MM.1S (cell line): ENCODE data around the gene SCARF2.
"Not testable (repeated sequence)": the region's sequence is repeated elsewhere in the genome, so short reads cannot be mapped to it uniquely, and the experiment has no call there.

Source experiments
- DNase-seq: peaks from one replicate; pipeline ENCODE4 v3.0.0-alpha.2; 2015
- H2AFZ ChIP-seq: fragments of 300-600 bp; sonication (generic); 2 replicates; pipeline ENCODE4 v1.6.0; 2016; ENCODE audit warnings: antibody characterized with exemption, low read length
- H3F3A ChIP-seq: fragments of 300-600 bp; sonication (generic); 2 replicates; pipeline ENCODE4 v1.6.1; 2016; ENCODE audit warnings: mild to moderate bottlenecking, antibody characterized with exemption, low read length, moderate library complexity, mixed read lengths; ENCODE audit not compliant: insufficient read depth
- H3K27ac ChIP-seq: fragments of 300-600 bp; sonication (generic); 2 replicates; pipeline ENCODE4 v1.5.1; 2016; ENCODE audit warnings: mild to moderate bottlenecking, low read length
- H3K27me3 ChIP-seq: fragments of 300-600 bp; sonication (generic); replicated peaks from 2 replicates; pipeline ENCODE4 v1.6.0; 2016; ENCODE audit warnings: low read length; ENCODE audit not compliant: insufficient read depth
- H3K36me3 ChIP-seq: fragments of 300-600 bp; sonication (generic); replicated peaks from 2 replicates; pipeline ENCODE4 v1.6.1; 2016; ENCODE audit warnings: mild to moderate bottlenecking, low read length, mixed read lengths; ENCODE audit not compliant: insufficient read depth
- H3K4me1 ChIP-seq: fragments of 300-600 bp; sonication (generic); 2 replicates; pipeline ENCODE4 v1.6.1; 2016; ENCODE audit warnings: low read length, mixed read lengths
- H3K4me2 ChIP-seq: fragments of 300-600 bp; sonication (generic); 2 replicates; pipeline ENCODE4 v1.6.0; 2016; ENCODE audit warnings: low read depth, low read length
- H3K4me3 ChIP-seq: fragments of 300-600 bp; sonication (generic); 2 replicates; pipeline ENCODE4 v1.5.1; 2016; ENCODE audit warnings: low read length, mixed read lengths
- H3K79me2 ChIP-seq: fragments of 300-600 bp; sonication (generic); 2 replicates; pipeline ENCODE4 v1.6.1; 2016; ENCODE audit warnings: mixed run types, low read length, mixed read lengths
- H3K9ac ChIP-seq: fragments of 300-600 bp; sonication (generic); 2 replicates; pipeline ENCODE4 v1.6.1; 2016; ENCODE audit warnings: low read length, mixed read lengths
- H3K9me2 ChIP-seq: fragments of 300-600 bp; sonication (generic); replicated peaks from 2 replicates; pipeline ENCODE4 v1.6.1; 2016; ENCODE audit warnings: mild to moderate bottlenecking, low read length, mixed read lengths; ENCODE audit not compliant: insufficient read depth
- H3K9me3 ChIP-seq: fragments of 300-600 bp; sonication (generic); replicated peaks from 2 replicates; pipeline ENCODE4 v1.6.1; 2016; ENCODE audit warnings: mild to moderate bottlenecking, low read length, mixed read lengths; ENCODE audit not compliant: insufficient read depth
- H4K20me1 ChIP-seq: fragments of 300-600 bp; sonication (generic); 2 replicates; pipeline ENCODE4 v1.6.1; 2016; ENCODE audit warnings: mild to moderate bottlenecking, low read length, moderate library complexity, mixed read lengths; ENCODE audit not compliant: insufficient read depth
- EZH2 ChIP-seq: fragments of 300-600 bp; sonication (generic); optimal IDR thresholded peaks from 2 replicates; pipeline ENCODE3; 2017; ENCODE audit warnings: low read depth, mild to moderate bottlenecking, antibody characterized with exemption, low read length, mixed read lengths
- EZH2phosphoT487 ChIP-seq: fragments of 300-600 bp; sonication (generic); IDR thresholded peaks from 2 replicates; pipeline ENCODE4 v1.6.1; 2018; ENCODE audit warnings: antibody characterized with exemption, low read length
- TF ChIP-seq, protein P1 (sequence below): fragments of 300-600 bp; sonication (generic); IDR thresholded peaks from 2 replicates; pipeline ENCODE4 v1.5.1; 2016; ENCODE audit warnings: antibody characterized with exemption, low read length, mixed read lengths

Gene SCARF2

DNA sequence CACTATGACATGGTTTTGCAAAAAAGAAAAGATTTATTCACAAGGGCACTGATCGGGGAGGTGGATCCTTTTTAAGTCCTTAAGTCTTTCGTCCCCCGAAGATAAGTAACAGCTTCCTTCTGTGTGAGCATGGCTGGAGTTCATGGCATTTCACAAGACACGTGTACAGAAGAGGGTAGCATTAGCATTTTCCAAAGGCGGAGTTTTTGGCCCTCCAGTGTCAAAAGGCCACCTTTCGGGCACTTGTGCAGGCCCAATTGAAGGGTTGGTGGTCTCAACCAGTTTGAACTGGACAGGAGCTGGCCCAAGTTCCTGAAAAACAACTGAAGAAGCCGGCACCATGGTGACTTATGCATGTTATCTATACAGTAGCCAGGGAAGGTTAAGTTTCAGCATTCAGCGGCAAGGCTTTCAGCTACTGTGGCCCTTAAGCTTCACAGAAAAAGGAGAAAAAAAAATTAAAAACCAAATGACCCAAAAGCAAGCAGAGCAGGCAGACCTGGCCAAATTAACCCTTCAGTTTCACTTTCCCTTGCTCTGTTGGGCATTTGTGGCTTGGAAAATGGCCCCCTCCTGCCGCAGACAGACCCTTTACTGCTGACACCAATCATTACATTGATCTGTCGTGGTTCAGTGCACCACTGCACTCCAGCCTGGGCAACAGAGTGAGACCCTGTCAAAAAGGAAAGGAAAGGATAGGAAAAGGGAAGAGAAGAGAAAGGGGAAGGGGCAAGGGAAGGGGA is 25.0 kb downstream of the SCARF2 start:
- Histone ChIP-seq H3F3A (no peaks in the 10 kb centered on the region), H4K20me1 (no peaks in the 10 kb centered on the region), H3K79me2 (no peaks in the 10 kb centered on the region), H3K27ac (no peak overlapping the region), H3K4me3 (no peak overlapping the region), H3K4me1 (no peaks in the 10 kb centered on the region), H3K36me3 (no peaks in the 10 kb centered on the region), H3K9me2 (no peaks in the 10 kb centered on the region), H3K9me3 (no peaks in the 10 kb centered on the region), H3K4me2 (no peak overlapping the region), H3K9ac (no peak overlapping the region), H2AFZ (no peak overlapping the region), H3K27me3 (no peaks in the 10 kb centered on the region)
- no peak for DNase-seq
- no peak for TF ChIP-seq EZH2
- TF ChIP-seq EZH2phosphoT487, result no peak
- TF ChIP-seq, protein P1, sequence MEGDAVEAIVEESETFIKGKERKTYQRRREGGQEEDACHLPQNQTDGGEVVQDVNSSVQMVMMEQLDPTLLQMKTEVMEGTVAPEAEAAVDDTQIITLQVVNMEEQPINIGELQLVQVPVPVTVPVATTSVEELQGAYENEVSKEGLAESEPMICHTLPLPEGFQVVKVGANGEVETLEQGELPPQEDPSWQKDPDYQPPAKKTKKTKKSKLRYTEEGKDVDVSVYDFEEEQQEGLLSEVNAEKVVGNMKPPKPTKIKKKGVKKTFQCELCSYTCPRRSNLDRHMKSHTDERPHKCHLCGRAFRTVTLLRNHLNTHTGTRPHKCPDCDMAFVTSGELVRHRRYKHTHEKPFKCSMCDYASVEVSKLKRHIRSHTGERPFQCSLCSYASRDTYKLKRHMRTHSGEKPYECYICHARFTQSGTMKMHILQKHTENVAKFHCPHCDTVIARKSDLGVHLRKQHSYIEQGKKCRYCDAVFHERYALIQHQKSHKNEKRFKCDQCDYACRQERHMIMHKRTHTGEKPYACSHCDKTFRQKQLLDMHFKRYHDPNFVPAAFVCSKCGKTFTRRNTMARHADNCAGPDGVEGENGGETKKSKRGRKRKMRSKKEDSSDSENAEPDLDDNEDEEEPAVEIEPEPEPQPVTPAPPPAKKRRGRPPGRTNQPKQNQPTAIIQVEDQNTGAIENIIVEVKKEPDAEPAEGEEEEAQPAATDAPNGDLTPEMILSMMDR, result no peak

DNA sequence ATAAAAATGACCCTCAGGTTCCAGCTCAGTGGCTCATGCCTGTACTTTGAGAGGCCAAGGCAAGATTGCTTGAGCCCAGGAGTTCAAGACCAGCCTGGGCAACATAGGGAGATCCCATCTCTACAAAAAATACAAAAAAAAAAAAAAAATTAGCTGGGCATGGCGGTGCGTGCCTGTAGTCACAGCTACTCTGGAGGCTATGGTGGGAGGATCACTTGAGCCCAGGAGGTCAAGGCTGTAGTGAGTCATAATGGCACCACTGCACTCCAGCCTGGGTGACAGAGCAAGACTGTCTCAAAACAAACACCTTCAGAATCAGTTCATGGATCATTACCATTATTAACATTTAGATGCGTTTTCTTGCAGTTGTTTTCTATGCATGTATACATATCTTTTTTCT is 28.2 kb downstream of the SCARF2 start:
- H3K9me3 ChIP-seq, H3K27ac ChIP-seq, H4K20me1 ChIP-seq, H3K36me3 ChIP-seq, DNase-seq, H3K4me1 ChIP-seq, H3K4me3 ChIP-seq, H3K79me2 ChIP-seq, H3K4me2 ChIP-seq, H3K9me2 ChIP-seq, H3K27me3 ChIP-seq, H2AFZ ChIP-seq, H3F3A ChIP-seq, H3K9ac ChIP-seq: not testable (repeated sequence)

DNA sequence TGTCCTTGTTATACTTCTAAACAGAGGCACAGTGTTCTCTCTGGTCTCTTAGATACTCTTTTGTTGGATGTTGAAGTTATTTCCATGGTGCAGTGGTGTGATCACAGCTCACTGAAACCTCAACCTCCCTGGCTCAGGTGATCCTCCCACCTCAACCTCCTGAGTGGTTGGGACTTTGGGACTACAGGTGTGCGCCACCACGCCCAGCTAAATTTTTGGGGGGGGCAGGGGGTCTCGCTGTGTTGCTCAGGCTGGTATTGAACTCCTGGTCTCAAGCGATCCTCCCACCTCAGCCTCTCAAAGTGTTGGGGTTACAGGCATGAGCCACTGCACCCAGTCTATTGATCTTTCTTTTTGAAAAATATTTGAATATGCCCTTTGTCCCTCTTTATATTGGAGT is 28.7 kb downstream of the SCARF2 start:
- Histone ChIP-seq H3K79me2 (no peaks in the 10 kb centered on the region), H3F3A (no peaks in the 10 kb centered on the region), H3K27ac (no peak overlapping the region), H2AFZ (no peak overlapping the region), H3K9ac (no peak overlapping the region), H4K20me1 (no peaks in the 10 kb centered on the region), H3K4me3 (no peak overlapping the region), H3K9me2 (no peaks in the 10 kb centered on the region), H3K9me3 (no peaks in the 10 kb centered on the region), H3K27me3 (no peaks in the 10 kb centered on the region), H3K4me1 (no peaks in the 10 kb centered on the region), H3K4me2 (no peak overlapping the region), H3K36me3 (no peaks in the 10 kb centered on the region)
- no peak for TF ChIP-seq EZH2phosphoT487
- TF ChIP-seq EZH2, result no peak
- TF ChIP-seq, protein P1, result no peak
- no peak for DNase-seq

DNA sequence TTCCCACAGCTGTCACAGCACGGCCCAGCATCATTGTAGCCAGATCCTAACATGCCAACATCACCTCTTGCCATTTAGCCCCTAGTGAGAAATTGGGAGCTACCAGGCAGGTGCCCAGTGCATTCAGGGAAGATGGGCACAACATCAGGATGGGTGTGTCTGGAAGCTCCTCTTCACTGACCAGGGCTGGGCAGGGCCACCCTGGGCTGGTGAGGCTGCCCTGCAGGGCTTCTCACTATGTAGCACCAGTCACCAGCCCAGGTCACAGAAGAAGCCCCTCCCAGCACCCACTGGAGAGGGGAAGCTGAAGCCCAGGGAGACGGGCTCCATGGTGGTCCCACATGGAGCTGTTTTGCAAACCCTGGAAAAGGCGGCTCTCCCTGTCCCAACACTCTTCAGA is 29.8 kb downstream of the SCARF2 start:
- Histone ChIP-seq H4K20me1 (no peaks in the 10 kb centered on the region), H3K9me3 (no peaks in the 10 kb centered on the region)

More for the DNA sequence above, 29.8 kb downstream of the SCARF2 start:
- Histone ChIP-seq H3K27ac (no peak overlapping the region), H3K4me2 (no peak overlapping the region), H3K79me2 (no peaks in the 10 kb centered on the region), H3K4me3 (no peak overlapping the region), H3K9ac (no peak overlapping the region), H2AFZ (no peak overlapping the region), H3K36me3 (no peaks in the 10 kb centered on the region), H3K4me1 (no peaks in the 10 kb centered on the region), H3F3A (no peaks in the 10 kb centered on the region), H3K27me3 (no peaks in the 10 kb centered on the region), H3K9me2 (no peaks in the 10 kb centered on the region)
- no peak for DNase-seq
- TF ChIP-seq, protein P1, result no peak
